Measurements from ENCODE around the gene ACOT12.

The ACOT12 gene

DNA sequence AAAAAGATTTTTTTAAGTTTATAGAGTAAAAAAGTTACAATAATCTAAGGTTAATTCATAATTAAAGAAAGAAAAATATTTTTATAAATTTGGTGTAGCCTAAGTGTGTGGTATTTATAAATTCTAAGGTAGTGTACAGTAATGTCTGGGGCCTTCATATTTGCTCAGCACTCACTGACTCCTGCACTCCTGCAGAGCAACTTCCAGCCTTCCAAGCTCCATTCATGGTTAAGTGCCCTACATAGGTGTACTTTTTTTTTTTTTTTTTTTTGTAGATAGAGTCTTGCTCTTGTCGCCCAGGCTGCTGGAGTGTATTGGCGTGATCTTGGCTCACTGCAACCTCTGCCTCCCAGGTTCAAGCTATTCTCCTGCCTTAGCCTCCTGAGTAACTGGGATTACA lies 10.1 kb downstream of the ACOT12 start:
- H3K36me3 ChIP-seq (replicated peaks; ENCODE audit: low read depth, low read length): no peaks in the 10 kb centered on the region
- no peak overlapping the region for H3K4me2 ChIP-seq (ENCODE audit: low read length)
- no peak overlapping the region for H3K4me3 ChIP-seq (ENCODE audit: low read length)
- no peaks in the 10 kb centered on the region for H4K20me1 ChIP-seq (ENCODE audit: insufficient read depth, low read length)
- H3K9ac ChIP-seq (ENCODE audit: low read length): no peak overlapping the region
- H2AFZ ChIP-seq (ENCODE audit: low read depth, low read length): no peak overlapping the region
- TF ChIP-seq EZH2phosphoT487 (IDR thresholded peaks at IDR 0.05; ENCODE audit: low read depth): no peak
- TF ChIP-seq, protein P1, sequence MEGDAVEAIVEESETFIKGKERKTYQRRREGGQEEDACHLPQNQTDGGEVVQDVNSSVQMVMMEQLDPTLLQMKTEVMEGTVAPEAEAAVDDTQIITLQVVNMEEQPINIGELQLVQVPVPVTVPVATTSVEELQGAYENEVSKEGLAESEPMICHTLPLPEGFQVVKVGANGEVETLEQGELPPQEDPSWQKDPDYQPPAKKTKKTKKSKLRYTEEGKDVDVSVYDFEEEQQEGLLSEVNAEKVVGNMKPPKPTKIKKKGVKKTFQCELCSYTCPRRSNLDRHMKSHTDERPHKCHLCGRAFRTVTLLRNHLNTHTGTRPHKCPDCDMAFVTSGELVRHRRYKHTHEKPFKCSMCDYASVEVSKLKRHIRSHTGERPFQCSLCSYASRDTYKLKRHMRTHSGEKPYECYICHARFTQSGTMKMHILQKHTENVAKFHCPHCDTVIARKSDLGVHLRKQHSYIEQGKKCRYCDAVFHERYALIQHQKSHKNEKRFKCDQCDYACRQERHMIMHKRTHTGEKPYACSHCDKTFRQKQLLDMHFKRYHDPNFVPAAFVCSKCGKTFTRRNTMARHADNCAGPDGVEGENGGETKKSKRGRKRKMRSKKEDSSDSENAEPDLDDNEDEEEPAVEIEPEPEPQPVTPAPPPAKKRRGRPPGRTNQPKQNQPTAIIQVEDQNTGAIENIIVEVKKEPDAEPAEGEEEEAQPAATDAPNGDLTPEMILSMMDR (IDR thresholded peaks at IDR 0.05; ENCODE audit: low read depth, low read length): no peak
- no peaks in the 10 kb centered on the region for H3K4me1 ChIP-seq (ENCODE audit: low read length)
- H3K79me2 ChIP-seq (ENCODE audit: low read length): no peaks in the 10 kb centered on the region
- no peak overlapping the region for H3K27ac ChIP-seq (ENCODE audit: low read length)
- H3K9me3 ChIP-seq (ENCODE audit: insufficient read depth, low read length): no peaks in the 10 kb centered on the region
- no peaks in the 10 kb centered on the region for H3K27me3 ChIP-seq (ENCODE audit: low read depth, low read length)

DNA sequence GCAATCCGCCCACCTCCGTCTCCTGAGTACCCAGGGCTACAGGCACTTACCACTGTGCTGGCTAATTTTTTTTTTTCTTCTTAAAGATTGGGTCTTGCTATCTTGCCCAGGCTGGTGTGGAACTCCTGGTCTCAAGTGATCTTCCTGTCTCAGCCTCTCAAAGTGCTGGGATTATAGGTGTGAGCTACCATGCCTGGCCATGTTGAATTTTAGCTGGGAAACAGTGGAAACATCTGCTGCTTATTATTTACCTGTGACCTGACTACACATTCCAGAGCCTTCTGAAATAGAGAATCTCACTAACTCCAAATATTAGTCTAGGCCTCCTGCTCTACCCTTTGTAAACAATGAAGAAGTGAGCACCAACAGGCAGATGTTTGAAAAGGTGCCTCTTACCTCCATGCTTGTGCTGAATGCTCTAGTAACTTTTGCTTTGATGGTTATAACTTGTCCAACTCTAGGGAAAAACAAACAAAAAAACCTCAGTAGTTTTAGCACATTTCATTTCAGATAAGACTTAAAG lies 22.5 kb downstream of the ACOT12 start:
- Histone ChIP-seq H3K27ac (ENCODE audit: low read length) (no peak overlapping the region), H3K9ac (ENCODE audit: low read length) (no peak overlapping the region), H2AFZ (ENCODE audit: low read depth, low read length) (no peak overlapping the region), H3K4me3 (ENCODE audit: low read length) (no peak overlapping the region), H3K79me2 (ENCODE audit: low read length) (no peaks in the 10 kb centered on the region), H3K27me3 (ENCODE audit: low read depth, low read length) (no peaks in the 10 kb centered on the region), H3K36me3 (replicated peaks; ENCODE audit: low read depth, low read length) (no peaks in the 10 kb centered on the region), H3K4me2 (ENCODE audit: low read length) (no peak overlapping the region), H3K9me3 (ENCODE audit: insufficient read depth, low read length) (no peaks in the 10 kb centered on the region), H3K4me1 (ENCODE audit: low read length) (no peaks in the 10 kb centered on the region), H4K20me1 (ENCODE audit: insufficient read depth, low read length) (no peaks in the 10 kb centered on the region)
- TF ChIP-seq, protein P1 (IDR thresholded peaks at IDR 0.05; ENCODE audit: low read depth, low read length): no peak
- TF ChIP-seq EZH2phosphoT487 (IDR thresholded peaks at IDR 0.05; ENCODE audit: low read depth): no peak

DNA sequence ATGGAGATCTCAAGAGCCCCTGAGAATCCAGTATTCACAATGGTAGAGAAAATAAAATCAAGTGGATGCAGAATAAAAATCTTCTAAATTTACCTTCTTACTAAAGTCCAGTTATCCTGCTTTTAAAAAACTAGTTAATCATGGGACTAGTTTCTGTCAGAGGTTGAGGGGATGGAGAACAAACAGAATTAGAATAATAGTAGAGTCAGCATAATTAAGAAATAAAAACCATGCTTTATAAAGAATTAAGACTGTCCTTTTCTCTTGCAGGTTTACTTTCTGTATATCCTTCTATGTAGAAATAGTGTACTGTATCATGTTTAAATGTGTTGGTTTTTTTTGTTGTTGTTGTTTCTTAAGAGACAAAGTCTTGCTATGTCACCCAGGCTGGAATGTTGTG lies 23.0 kb downstream of the ACOT12 start:
- no peaks in the 10 kb centered on the region for H3K36me3 ChIP-seq (replicated peaks; ENCODE audit: low read depth, low read length)
- TF ChIP-seq EZH2phosphoT487 (IDR thresholded peaks at IDR 0.05; ENCODE audit: low read depth): no peak
- TF ChIP-seq, protein P1 (IDR thresholded peaks at IDR 0.05; ENCODE audit: low read depth, low read length): no peak
- no peaks in the 10 kb centered on the region for H3K27me3 ChIP-seq (ENCODE audit: low read depth, low read length)
- no peak overlapping the region for H3K4me2 ChIP-seq (ENCODE audit: low read length)
- no peaks in the 10 kb centered on the region for H3K9me3 ChIP-seq (ENCODE audit: insufficient read depth, low read length)
- no peaks in the 10 kb centered on the region for H3K79me2 ChIP-seq (ENCODE audit: low read length)
- no peaks in the 10 kb centered on the region for H3K4me1 ChIP-seq (ENCODE audit: low read length)
- no peak overlapping the region for H3K9ac ChIP-seq (ENCODE audit: low read length)
- no peak overlapping the region for H2AFZ ChIP-seq (ENCODE audit: low read depth, low read length)
- H4K20me1 ChIP-seq (ENCODE audit: insufficient read depth, low read length): no peaks in the 10 kb centered on the region
- H3K4me3 ChIP-seq (ENCODE audit: low read length): no peak overlapping the region
- H3K27ac ChIP-seq (ENCODE audit: low read length): no peak overlapping the region

DNA sequence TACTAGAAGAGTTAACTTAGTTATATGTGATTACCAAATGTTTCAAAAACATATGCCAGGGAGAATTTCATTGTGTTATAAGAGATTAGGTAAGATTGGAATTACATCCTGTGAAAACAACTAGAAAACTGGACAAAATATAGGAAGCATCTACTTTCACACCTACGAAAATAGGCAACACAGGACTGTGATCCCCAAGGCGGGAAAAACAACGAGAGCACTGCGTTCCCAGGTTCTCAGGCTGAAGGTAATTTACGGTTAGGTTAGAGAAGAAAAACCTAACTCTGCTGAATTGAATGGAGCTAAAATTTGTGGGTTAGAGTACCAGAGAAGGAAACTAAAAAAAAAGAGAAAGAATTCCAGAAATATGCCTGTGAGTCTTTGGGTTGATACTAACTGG lies 28.4 kb downstream of the ACOT12 start:
- no peak overlapping the region for H3K9ac ChIP-seq (ENCODE audit: low read length)
- no peaks in the 10 kb centered on the region for H4K20me1 ChIP-seq (ENCODE audit: insufficient read depth, low read length)
- H3K27ac ChIP-seq (ENCODE audit: low read length): no peak overlapping the region
- no peaks in the 10 kb centered on the region for H3K4me1 ChIP-seq (ENCODE audit: low read length)
- no peaks in the 10 kb centered on the region for H3K9me3 ChIP-seq (ENCODE audit: insufficient read depth, low read length)
- no peaks in the 10 kb centered on the region for H3K27me3 ChIP-seq (ENCODE audit: low read depth, low read length)
- no peak overlapping the region for H2AFZ ChIP-seq (ENCODE audit: low read depth, low read length)
- no peak overlapping the region for H3K4me2 ChIP-seq (ENCODE audit: low read length)
- no peak overlapping the region for H3K4me3 ChIP-seq (ENCODE audit: low read length)
- H3K36me3 ChIP-seq (replicated peaks; ENCODE audit: low read depth, low read length): no peaks in the 10 kb centered on the region
- H3K79me2 ChIP-seq (ENCODE audit: low read length): no peaks in the 10 kb centered on the region
- TF ChIP-seq, protein P1 (IDR thresholded peaks at IDR 0.05; ENCODE audit: low read depth, low read length): no peak
- TF ChIP-seq EZH2phosphoT487 (IDR thresholded peaks at IDR 0.05; ENCODE audit: low read depth): no peak

Measured in OCI-LY3 (cell line).